Choroid plexus epithelial cell (primary cell): ENCODE results near the gene PLB1.

ENCODE experiments used
- DNase-seq: peaks from one replicate; pipeline ENCODE4 v3.0.0-alpha.2; 2010; ENCODE audit warnings: low read depth
- H3K4me3 ChIP-seq: 2 replicates; pipeline ENCODE4 v1.5.1; 2011; ENCODE audit warnings: low read depth, mild to moderate bottlenecking, control low read depth, low read length, moderate library complexity
- CTCF ChIP-seq: conservative IDR thresholded peaks from 2 replicates; pipeline ENCODE4 v1.5.1; 2011; ENCODE audit warnings: low read depth, mild to moderate bottlenecking, control low read depth, inconsistent platforms, low read length, moderate library complexity

The PLB1 gene

GRCh38 chr2:28687640-28688385, 192.0 kb downstream of the PLB1 start:
- no peak for TF ChIP-seq CTCF
- DNase-seq = no peak
- no peak overlapping the region for H3K4me3 ChIP-seq

- no peak for TF ChIP-seq CTCF
- H3K4me3 ChIP-seq = no peak overlapping the region
- DNase-seq = no peak
Observed at GRCh38 chr2:28688818-28689217, 193.0 kb downstream of the PLB1 start.

GRCh38 chr2:28689771-28690170, 193.9 kb downstream of the PLB1 start:
- H3K4me3 ChIP-seq = no peak overlapping the region
- DNase-seq = no peak
- TF ChIP-seq CTCF = no peak

- no peak for DNase-seq
- TF ChIP-seq CTCF = no peak
- no peak overlapping the region for H3K4me3 ChIP-seq
Observed at GRCh38 chr2:28692411-28692810, 196.6 kb downstream of the PLB1 start.

GRCh38 chr2:28693223-28693622, 197.4 kb downstream of the PLB1 start:
- no peak for DNase-seq
- no peak for TF ChIP-seq CTCF
- H3K4me3 ChIP-seq = no peak overlapping the region
